K562 (cell line): ENCODE results near the gene PDPK1. TPM values are rescaled to one million over a fixed set of nuclear protein-coding genes. Genes with fewer than 3 reads are reported as not detected.

Source experiments
- CREM ChIP-seq: IDR thresholded peaks from 2 replicates; pipeline ENCODE4 v1.6.1; 2014; ENCODE audit warnings: antibody characterized with exemption, low read depth
- E2F6 ChIP-seq, 2 experiments: IDR thresholded peaks; 2 replicates each; pipeline ENCODE4 v1.6.1; 2011; ENCODE audit warnings: borderline replicate concordance in 1 of 2, control low read depth in 1 of 2, low read depth in 1 of 2, low read length in 1 of 2, mild to moderate bottlenecking in 1 of 2, mixed read lengths in 1 of 2, moderate library complexity in 1 of 2; ENCODE audit not compliant: insufficient read depth in 1 of 2, insufficient read length in 1 of 2, poor library complexity in 1 of 2, severe bottlenecking in 1 of 2; ENCODE audit errors: extremely low read depth in 1 of 2
- HINFP ChIP-seq: fragments of 450-650 bp; conservative IDR thresholded peaks from 2 replicates; pipeline ENCODE4 v1.6.1; 2016; ENCODE audit warnings: missing genetic modification characterization, low read depth, mild to moderate bottlenecking, control low read depth, missing compliant biosample characterization
- MGA ChIP-seq: fragments of 450-650 bp; IDR thresholded peaks from 2 replicates; pipeline ENCODE4 v1.6.1; 2016; ENCODE audit warnings: mild to moderate bottlenecking, moderate library complexity
- PBX2 ChIP-seq, 2 experiments: IDR thresholded peaks in 1 of 2; conservative IDR thresholded peaks in 1 of 2; 2 replicates each; pipeline ENCODE4 v1.6.1; 2016; ENCODE audit warnings: low read depth in 2 of 2, mild to moderate bottlenecking in 1 of 2, missing compliant biosample characterization in 1 of 2, missing genetic modification characterization in 1 of 2, moderate library complexity in 1 of 2
- USF2 ChIP-seq: sonication (generic); formaldehyde crosslinking; IDR thresholded peaks from 2 replicates; pipeline ENCODE4 v1.5.0; 2020; ENCODE audit warnings: missing genetic modification reagents
- polyA plus RNA-seq, 8 experiments: library from polyadenylated mRNA; depleted of rRNA in 4 of 8; stranded (reverse) in 5 of 8; unstranded in 3 of 8; fragments of >200 nt; fragmentation: Nextera tagmentation in 2 of 8; fragmentation: Illumina TruSeq in 1 of 8; extraction: Ambion mirVana in 2 of 8; extraction: Trizol in 1 of 8; gene quantifications; 2 replicates each; pipeline versions ENCODE4 v1.2.1 to v1.2.3, GENCODE V29; 2011 to 2014; ENCODE audit warnings: inconsistent platforms in 1 of 8, missing spikeins in 1 of 8
- total RNA-seq, 7 experiments: library from RNA; depleted of rRNA in 6 of 7; stranded (reverse); fragments of >200 nt in 6 of 7; fragmentation: Illumina TruSeq in 2 of 7; extraction: Trizol in 2 of 7; gene quantifications; 2 replicates each; pipeline versions ENCODE4 v1.2.1 to v1.2.3, GENCODE V29; 2011 to 2021; ENCODE audit warnings: low replicate concordance in 1 of 7

PDPK1 gene
- total and polyA plus RNA-seq, 9 of the 15 experiments (the other 6 are each of a cell fraction or from before 2014, with no cell fraction given): 4.0 to 37.2 (median 18.7) TPM

GRCh38 chr16:2531696-2532493, 5.9 kb upstream of the PDPK1 start (continued):
- peak; percentile 78 for TF ChIP-seq MGA
- TF ChIP-seq E2F6 (IDR thresholded peaks at IDR 0.05; ENCODE audit: borderline replicate concordance in 1 of 2, extremely low read depth in 1 of 2, insufficient read depth in 1 of 2, insufficient read length in 1 of 2, low read depth in 1 of 2, low read length in 1 of 2, poor library complexity in 1 of 2, severe bottlenecking in 1 of 2): peak; percentile 75 to 95
- TF ChIP-seq HINFP (tag): no peak
- TF ChIP-seq CREM: peak; percentile 89
- peak; percentile 63; the same call in 1 of the 2 replicates for TF ChIP-seq USF2 (CRISPR knock-in tag)
- TF ChIP-seq PBX2 (CRISPR knock-in tag; IDR thresholded peaks at IDR 0.05; ENCODE audit: low read depth): no peak
- no peak for TF ChIP-seq PBX2 (tag; conservative IDR thresholded peaks at IDR 0.05; ENCODE audit: low read depth)
